K562 (cell line): Measurements from ENCODE around the gene ZW10.

Source experiments
- KLF6 ChIP-seq: fragments of 250-450 bp; sonication (Bioruptor Pico); IDR thresholded peaks from 2 replicates; pipeline ENCODE4 v1.4.0; 2020; ENCODE audit warnings: mild to moderate bottlenecking, moderate library complexity, borderline replicate concordance
- MAFF ChIP-seq: IDR thresholded peaks from 2 replicates; pipeline ENCODE4 v1.6.1; 2012; ENCODE audit warnings: low read length, improper control_type of control experiment
- POLR2AphosphoS2 ChIP-seq: IDR thresholded peaks from 2 replicates; pipeline ENCODE4 v1.6.1; 2012; ENCODE audit warnings: low read length, improper control_type of control experiment
- POLR2AphosphoS5 ChIP-seq: IDR thresholded peaks from 2 replicates; pipeline ENCODE4 v1.6.1; 2011; ENCODE audit warnings: mild to moderate bottlenecking, low read depth, low read length, moderate library complexity; ENCODE audit not compliant: control insufficient read depth, insufficient read depth

- TF ChIP-seq POLR2AphosphoS5 (no peak), MAFF (no peak), KLF6 (CRISPR knock-in tag) (no peak), POLR2AphosphoS2 (no peak)
These were observed 44.9 kb upstream of the ZW10 start for GRCh38 chr11:113818426-113818825.
